OCI-LY1 (cell line): ENCODE data around the gene LRCH1.

Experiments
- H2AFZ ChIP-seq: fragments of 200-600 bp; sonication (generic), shearing (Covaris generic); 2 replicates; pipeline ENCODE4 v1.6.0; 2014; ENCODE audit warnings: antibody characterized with exemption, mild to moderate bottlenecking, low read length
- H3F3A ChIP-seq: fragments of 200-600 bp; sonication (generic), shearing (Covaris generic); 2 replicates; pipeline ENCODE4 v1.6.0; 2014; ENCODE audit warnings: mild to moderate bottlenecking, antibody characterized with exemption, low read length, moderate library complexity; ENCODE audit not compliant: insufficient read depth
- H3K27ac ChIP-seq: fragments of 200-600 bp; sonication (generic); 2 replicates; pipeline ENCODE4 v1.5.1; 2014; ENCODE audit warnings: low read length, mixed run types, mild to moderate bottlenecking, low read depth; ENCODE audit not compliant: poor library complexity, severe bottlenecking
- H3K27me3 ChIP-seq: fragments of 200-600 bp; sonication (generic); 2 replicates; pipeline ENCODE4 v1.6.0; 2014; ENCODE audit warnings: antibody characterized with exemption, mild to moderate bottlenecking, low read length, moderate library complexity; ENCODE audit not compliant: insufficient read depth
- H3K36me3 ChIP-seq: fragments of 200-600 bp; sonication (generic); 2 replicates; pipeline ENCODE4 v1.6.1; 2014; ENCODE audit warnings: mild to moderate bottlenecking, antibody characterized with exemption, low read length, moderate library complexity, mixed read lengths; ENCODE audit not compliant: insufficient read depth
- H3K4me1 ChIP-seq: fragments of 200-600 bp; sonication (generic); 2 replicates; pipeline ENCODE4 v1.5.1; 2014; ENCODE audit warnings: mild to moderate bottlenecking, low read length, moderate library complexity; ENCODE audit not compliant: insufficient read depth, severe bottlenecking
- H3K4me2 ChIP-seq: fragments of 200-600 bp; sonication (generic), shearing (Covaris generic); 2 replicates; pipeline ENCODE4 v1.6.1; 2014; ENCODE audit warnings: low read length
- H3K4me3 ChIP-seq: fragments of 200-600 bp; sonication (generic); 2 replicates; pipeline ENCODE4 v1.5.1; 2014; ENCODE audit warnings: low read length, low read depth, mild to moderate bottlenecking, mixed read lengths; ENCODE audit not compliant: poor library complexity, severe bottlenecking
- H3K79me2 ChIP-seq: fragments of 200-600 bp; shearing (Covaris generic); 2 replicates; pipeline ENCODE4 v1.6.1; 2016; ENCODE audit warnings: mixed run types, low read length, mixed read lengths; ENCODE audit not compliant: insufficient read depth
- H3K9ac ChIP-seq: fragments of 200-600 bp; sonication (generic), shearing (Covaris generic); 2 replicates; pipeline ENCODE4 v1.6.1; 2014; ENCODE audit warnings: mild to moderate bottlenecking, low read length, mixed read lengths
- H3K9me2 ChIP-seq: fragments of 200-600 bp; sonication (generic), shearing (Covaris generic); 2 replicates; pipeline ENCODE4 v1.6.1; 2014; ENCODE audit warnings: low read depth, mild to moderate bottlenecking, low read length, mixed read lengths
- H3K9me3 ChIP-seq: fragments of 200-600 bp; shearing (Covaris generic); 2 replicates; pipeline ENCODE4 v1.6.1; 2014; ENCODE audit warnings: low read length, mixed read lengths
- H4K20me1 ChIP-seq: fragments of 200-600 bp; sonication (generic), shearing (Covaris generic); 2 replicates; pipeline ENCODE4 v1.6.0; 2016; ENCODE audit warnings: mild to moderate bottlenecking, low read length; ENCODE audit not compliant: insufficient read depth
- EZH2 ChIP-seq: fragments of 200-600 bp; sonication (generic), shearing (Covaris generic); IDR thresholded peaks from 2 replicates; pipeline ENCODE4 v1.8.0; 2017; ENCODE audit warnings: borderline replicate concordance, mixed run types, mild to moderate bottlenecking, antibody characterized with exemption, low read length, moderate library complexity, mixed read lengths
- TF ChIP-seq, protein P1 (sequence below): fragments of 200-600 bp; sonication (generic), shearing (Covaris generic); IDR thresholded peaks from 2 replicates; pipeline ENCODE4 v1.5.1; 2017; ENCODE audit warnings: mild to moderate bottlenecking, antibody characterized with exemption, low read length, moderate library complexity, mixed read lengths

LRCH1 gene

DNA sequence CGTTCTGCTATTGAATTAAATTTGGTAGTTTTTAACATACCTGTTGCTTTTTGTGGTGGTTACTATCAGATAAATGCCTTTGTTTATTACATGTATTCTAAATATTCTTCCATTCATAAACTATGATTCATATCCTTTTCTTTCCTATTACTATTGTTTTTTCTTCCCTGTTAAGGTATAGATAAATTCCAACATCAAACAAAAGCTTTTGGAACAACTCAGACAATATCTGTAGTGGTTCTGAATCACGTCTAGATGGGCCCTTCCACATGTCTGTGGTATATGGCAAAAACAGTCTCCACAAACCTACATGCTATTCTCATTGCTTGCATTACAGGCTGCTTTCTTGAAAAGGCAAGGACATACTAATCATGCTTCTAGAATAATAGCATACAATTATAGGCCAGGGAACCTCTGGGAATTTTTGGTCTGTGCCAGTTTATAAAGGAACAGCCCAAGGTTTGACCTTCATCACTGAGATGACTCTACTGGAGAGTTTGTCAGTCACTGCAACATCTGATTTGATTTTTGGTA is 6.4 kb downstream of the LRCH1 start:
- H3K4me3 ChIP-seq = no peak overlapping the region
- no peak overlapping the region for H3K4me2 ChIP-seq
- H3K36me3 ChIP-seq = no peaks in the 10 kb centered on the region
- H3K9me2 ChIP-seq = no peaks in the 10 kb centered on the region
- TF ChIP-seq, protein P1, sequence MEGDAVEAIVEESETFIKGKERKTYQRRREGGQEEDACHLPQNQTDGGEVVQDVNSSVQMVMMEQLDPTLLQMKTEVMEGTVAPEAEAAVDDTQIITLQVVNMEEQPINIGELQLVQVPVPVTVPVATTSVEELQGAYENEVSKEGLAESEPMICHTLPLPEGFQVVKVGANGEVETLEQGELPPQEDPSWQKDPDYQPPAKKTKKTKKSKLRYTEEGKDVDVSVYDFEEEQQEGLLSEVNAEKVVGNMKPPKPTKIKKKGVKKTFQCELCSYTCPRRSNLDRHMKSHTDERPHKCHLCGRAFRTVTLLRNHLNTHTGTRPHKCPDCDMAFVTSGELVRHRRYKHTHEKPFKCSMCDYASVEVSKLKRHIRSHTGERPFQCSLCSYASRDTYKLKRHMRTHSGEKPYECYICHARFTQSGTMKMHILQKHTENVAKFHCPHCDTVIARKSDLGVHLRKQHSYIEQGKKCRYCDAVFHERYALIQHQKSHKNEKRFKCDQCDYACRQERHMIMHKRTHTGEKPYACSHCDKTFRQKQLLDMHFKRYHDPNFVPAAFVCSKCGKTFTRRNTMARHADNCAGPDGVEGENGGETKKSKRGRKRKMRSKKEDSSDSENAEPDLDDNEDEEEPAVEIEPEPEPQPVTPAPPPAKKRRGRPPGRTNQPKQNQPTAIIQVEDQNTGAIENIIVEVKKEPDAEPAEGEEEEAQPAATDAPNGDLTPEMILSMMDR = no peak
- TF ChIP-seq EZH2 = no peak
- H3K9me3 ChIP-seq = no peaks in the 10 kb centered on the region
- no peak overlapping the region for H3K27ac ChIP-seq
- peaks cover 21% of the 10 kb centered on the region for H3K4me1 ChIP-seq
- no peaks in the 10 kb centered on the region for H4K20me1 ChIP-seq
- H3K27me3 ChIP-seq = no peaks in the 10 kb centered on the region
- H3K79me2 ChIP-seq = peaks cover 10% of the 10 kb centered on the region; the same call in 1 of the 2 replicates
- H3F3A ChIP-seq = peaks cover 8% of the 10 kb centered on the region; the same call in 1 of the 2 replicates
- no peak overlapping the region for H2AFZ ChIP-seq
- no peak overlapping the region for H3K9ac ChIP-seq

DNA sequence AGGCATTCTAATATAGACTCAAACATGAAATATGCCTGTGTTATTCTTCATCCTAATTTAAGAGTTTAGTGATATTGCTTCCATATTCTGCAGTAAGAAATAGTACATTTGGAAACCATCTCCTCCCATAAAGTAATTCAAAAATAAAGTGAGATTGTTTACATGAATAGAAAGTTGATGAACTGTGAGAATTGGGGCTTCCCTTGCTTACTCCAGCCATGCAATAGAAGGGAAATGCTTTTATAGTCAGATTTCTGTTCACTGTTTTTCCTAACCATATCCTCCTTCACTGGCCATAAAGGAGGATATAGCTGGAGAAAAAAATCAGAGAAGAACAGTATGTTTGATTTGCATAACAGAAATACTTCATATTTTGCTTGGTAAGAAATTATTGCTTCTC is 7.8 kb downstream of the LRCH1 start:
- H3K9me3 ChIP-seq = no peaks in the 10 kb centered on the region
- no peak overlapping the region for H2AFZ ChIP-seq
- H3K4me1 ChIP-seq = peaks cover 7% of the 10 kb centered on the region
- H3K36me3 ChIP-seq = no peaks in the 10 kb centered on the region
- H4K20me1 ChIP-seq = peaks cover 7% of the 10 kb centered on the region; the same call in 1 of the 2 replicates
- H3F3A ChIP-seq = no peaks in the 10 kb centered on the region
- no peaks in the 10 kb centered on the region for H3K9me2 ChIP-seq
- H3K79me2 ChIP-seq = peaks cover 10% of the 10 kb centered on the region; the same call in 1 of the 2 replicates
- TF ChIP-seq, protein P1 = no peak
- TF ChIP-seq EZH2 = no peak
- no peak overlapping the region for H3K27ac ChIP-seq
- H3K4me2 ChIP-seq = no peak overlapping the region
- no peak overlapping the region for H3K4me3 ChIP-seq
- no peaks in the 10 kb centered on the region for H3K27me3 ChIP-seq
- H3K9ac ChIP-seq = no peak overlapping the region

- no peak overlapping the region for H2AFZ ChIP-seq
- H3K27me3 ChIP-seq = no peaks in the 10 kb centered on the region
- no peaks in the 10 kb centered on the region for H3K9me2 ChIP-seq
- no peaks in the 10 kb centered on the region for H3K36me3 ChIP-seq
- H3K4me3 ChIP-seq = no peak overlapping the region
- H3F3A ChIP-seq = no peaks in the 10 kb centered on the region
- TF ChIP-seq, protein P1 = no peak
- TF ChIP-seq EZH2 = no peak
- H3K9me3 ChIP-seq = no peaks in the 10 kb centered on the region
- no peak overlapping the region for H3K9ac ChIP-seq
- peaks cover 10% of the 10 kb centered on the region; the same call in 1 of the 2 replicates for H3K79me2 ChIP-seq
- H4K20me1 ChIP-seq = peaks cover 7% of the 10 kb centered on the region; the same call in 1 of the 2 replicates
- peaks cover 2% of the 10 kb centered on the region for H3K4me1 ChIP-seq
- H3K4me2 ChIP-seq = no peak overlapping the region
- H3K27ac ChIP-seq = no peak overlapping the region
Observed at GRCh38 chr13:46561286-46561685, 8.3 kb downstream of the LRCH1 start.
